Astrocyte (in vitro differentiated cells and primary cell): ENCODE data around the gene CRIM1.

Source experiments
- CTCF ChIP-seq: IDR thresholded peaks from 2 replicates; pipeline ENCODE4 v1.5.1; 2011; ENCODE audit warnings: low read depth, mild to moderate bottlenecking, inconsistent platforms, low read length, moderate library complexity; ENCODE audit not compliant: insufficient read depth
- EZH2 ChIP-seq: IDR thresholded peaks from 2 replicates; pipeline ENCODE4 v1.6.1; 2012; ENCODE audit warnings: mild to moderate bottlenecking, low read length, inconsistent platforms; ENCODE audit not compliant: insufficient read depth

- TF ChIP-seq EZH2, result no peak
- no peak for TF ChIP-seq CTCF
Observed at GRCh38 chr2:36516136-36516870, 160.7 kb downstream of the CRIM1 start.
